Thyroid gland (tissue), 4 donors: ENCODE results near the gene MSH3.

Experiments used
- POLR2A ChIP-seq, 2 donors: fragments of 450-650 bp; IDR thresholded peaks; one replicate each; pipeline ENCODE4 v1.6.1; 2017; ENCODE audit warnings: antibody characterized with exemption in 2 of 2, mild to moderate bottlenecking in 2 of 2, moderate library complexity in 1 of 2
- TF ChIP-seq, protein P1 (sequence below), 6 experiments: fragments of 200-600 bp in 3 of 6; fragments of 450-650 bp in 3 of 6; sonication (generic) in 3 of 6; IDR thresholded peaks; one replicate each; pipeline ENCODE4 v1.5.1; 2016 to 2019; ENCODE audit warnings: antibody characterized with exemption in 6 of 6, mild to moderate bottlenecking in 2 of 6, inconsistent platforms in 1 of 6, moderate library complexity in 1 of 6

DNA sequence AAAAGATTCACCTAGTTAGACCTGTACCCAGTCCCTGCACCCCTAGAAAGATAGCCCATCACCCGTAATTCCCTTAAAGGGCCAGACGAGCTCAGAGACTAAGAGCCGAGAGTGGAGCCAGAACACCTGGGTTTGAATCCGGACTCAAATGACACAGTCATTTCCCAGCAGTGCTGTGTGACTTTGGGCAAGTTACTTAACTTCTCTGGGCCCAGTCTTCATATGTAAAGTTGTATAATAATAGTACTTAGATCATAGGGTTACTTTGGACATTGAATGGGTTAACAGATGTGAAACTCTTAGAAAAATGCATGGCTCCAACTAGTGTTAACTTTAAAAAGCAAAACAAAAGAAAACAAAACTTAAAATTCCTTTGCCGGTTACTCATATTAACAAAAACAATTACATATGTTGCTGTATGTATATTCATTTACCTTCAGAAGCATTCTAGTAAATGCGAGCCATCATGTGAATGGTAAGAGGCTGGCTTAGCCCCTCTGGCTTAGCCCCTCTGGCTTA, 265.3 kb downstream of the MSH3 start:
- TF ChIP-seq, protein P1, sequence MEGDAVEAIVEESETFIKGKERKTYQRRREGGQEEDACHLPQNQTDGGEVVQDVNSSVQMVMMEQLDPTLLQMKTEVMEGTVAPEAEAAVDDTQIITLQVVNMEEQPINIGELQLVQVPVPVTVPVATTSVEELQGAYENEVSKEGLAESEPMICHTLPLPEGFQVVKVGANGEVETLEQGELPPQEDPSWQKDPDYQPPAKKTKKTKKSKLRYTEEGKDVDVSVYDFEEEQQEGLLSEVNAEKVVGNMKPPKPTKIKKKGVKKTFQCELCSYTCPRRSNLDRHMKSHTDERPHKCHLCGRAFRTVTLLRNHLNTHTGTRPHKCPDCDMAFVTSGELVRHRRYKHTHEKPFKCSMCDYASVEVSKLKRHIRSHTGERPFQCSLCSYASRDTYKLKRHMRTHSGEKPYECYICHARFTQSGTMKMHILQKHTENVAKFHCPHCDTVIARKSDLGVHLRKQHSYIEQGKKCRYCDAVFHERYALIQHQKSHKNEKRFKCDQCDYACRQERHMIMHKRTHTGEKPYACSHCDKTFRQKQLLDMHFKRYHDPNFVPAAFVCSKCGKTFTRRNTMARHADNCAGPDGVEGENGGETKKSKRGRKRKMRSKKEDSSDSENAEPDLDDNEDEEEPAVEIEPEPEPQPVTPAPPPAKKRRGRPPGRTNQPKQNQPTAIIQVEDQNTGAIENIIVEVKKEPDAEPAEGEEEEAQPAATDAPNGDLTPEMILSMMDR (IDR thresholded peaks at IDR 0.05): no peak
- no peak for TF ChIP-seq POLR2A (IDR thresholded peaks at IDR 0.05)
